ENCODE results near the gene RAB10.

- TF ChIP-seq CTCF (IDR thresholded peaks at IDR 0.05; ENCODE audit: low read depth, low read length) (no peak), EZH2phosphoT487 (IDR thresholded peaks at IDR 0.05; ENCODE audit: low read depth) (no peak)
Observed at GRCh38 chr2:26043862-26044696, 10.2 kb downstream of the RAB10 start.
